ENCODE results near the gene ATP8A2. TPM values are rescaled to one million over a fixed set of nuclear protein-coding genes. Genes with fewer than 3 reads are reported as not detected.

Gene ATP8A2
- total and polyA plus RNA-seq, 3 donors from 2014 or later: 14.2 to 38.3 (median 16.5) TPM

DNA sequence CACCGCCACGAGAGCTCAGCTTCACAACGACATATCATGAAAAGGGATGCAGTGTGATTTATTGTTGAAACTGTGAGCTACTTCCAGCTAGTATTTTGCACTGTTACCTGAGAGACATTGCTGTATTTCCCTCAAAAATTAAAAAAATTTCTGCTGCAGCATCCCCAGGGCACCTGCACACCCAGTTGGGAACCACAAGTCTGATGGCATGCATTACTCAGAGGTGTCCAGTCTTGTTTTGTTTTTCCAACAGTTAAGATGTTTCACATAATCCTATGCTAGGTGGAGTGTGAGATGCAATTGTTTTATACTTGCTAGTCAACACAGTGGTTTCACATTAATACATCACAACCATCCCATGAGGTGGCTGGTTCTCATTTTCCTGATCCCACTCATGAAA is 394.8 kb downstream of the ATP8A2 start:
- no peaks in the 10 kb centered on the region for H3K4me1 ChIP-seq
- H3K27me3 ChIP-seq: no peaks in the 10 kb centered on the region
- H3K36me3 ChIP-seq (ENCODE audit: low read depth, missing control alignments): no peaks in the 10 kb centered on the region
- no peaks in the 10 kb centered on the region for H3K9me3 ChIP-seq
- intact Hi-C loops (cut with DNase I; ENCODE audit: low total_unique reads): no loop called here
- no peak overlapping the region for H3K4me3 ChIP-seq
- no peak for TF ChIP-seq POLR2A (IDR thresholded peaks at IDR 0.05)
- TF ChIP-seq, protein P1, sequence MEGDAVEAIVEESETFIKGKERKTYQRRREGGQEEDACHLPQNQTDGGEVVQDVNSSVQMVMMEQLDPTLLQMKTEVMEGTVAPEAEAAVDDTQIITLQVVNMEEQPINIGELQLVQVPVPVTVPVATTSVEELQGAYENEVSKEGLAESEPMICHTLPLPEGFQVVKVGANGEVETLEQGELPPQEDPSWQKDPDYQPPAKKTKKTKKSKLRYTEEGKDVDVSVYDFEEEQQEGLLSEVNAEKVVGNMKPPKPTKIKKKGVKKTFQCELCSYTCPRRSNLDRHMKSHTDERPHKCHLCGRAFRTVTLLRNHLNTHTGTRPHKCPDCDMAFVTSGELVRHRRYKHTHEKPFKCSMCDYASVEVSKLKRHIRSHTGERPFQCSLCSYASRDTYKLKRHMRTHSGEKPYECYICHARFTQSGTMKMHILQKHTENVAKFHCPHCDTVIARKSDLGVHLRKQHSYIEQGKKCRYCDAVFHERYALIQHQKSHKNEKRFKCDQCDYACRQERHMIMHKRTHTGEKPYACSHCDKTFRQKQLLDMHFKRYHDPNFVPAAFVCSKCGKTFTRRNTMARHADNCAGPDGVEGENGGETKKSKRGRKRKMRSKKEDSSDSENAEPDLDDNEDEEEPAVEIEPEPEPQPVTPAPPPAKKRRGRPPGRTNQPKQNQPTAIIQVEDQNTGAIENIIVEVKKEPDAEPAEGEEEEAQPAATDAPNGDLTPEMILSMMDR (IDR thresholded peaks at IDR 0.05): no peak
- H3K27ac ChIP-seq: no peak overlapping the region
- WGBS, 2 donors: 89 to 93% methylated on average over 3 of the region's 3 CpGs
- DNase-seq: no peak

DNA sequence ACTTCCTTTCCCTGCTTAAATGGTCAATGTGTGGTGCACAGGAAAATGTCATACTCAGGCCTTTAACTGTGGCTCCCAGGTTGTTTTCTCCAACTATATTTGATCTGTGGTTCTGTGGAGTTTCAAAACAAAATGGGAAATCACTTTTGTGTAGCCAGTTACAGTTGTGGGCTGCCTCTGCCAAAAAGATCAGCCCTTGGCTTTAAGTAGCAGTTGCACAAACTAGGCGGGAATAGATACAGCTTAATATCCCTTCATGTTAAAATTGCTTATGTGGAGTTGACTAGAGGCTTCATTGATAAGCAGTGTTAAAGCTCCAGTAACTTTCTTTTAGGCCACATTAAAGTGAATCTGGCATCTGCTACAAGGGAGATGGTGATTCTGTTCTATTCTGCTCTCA is 395.2 kb downstream of the ATP8A2 start:
- DNase-seq: no peak
- intact Hi-C loops (cut with DNase I; ENCODE audit: low total_unique reads): no loop called here
- H3K4me1 ChIP-seq: no peaks in the 10 kb centered on the region
- no peaks in the 10 kb centered on the region for H3K27me3 ChIP-seq
- no peaks in the 10 kb centered on the region for H3K9me3 ChIP-seq
- H3K36me3 ChIP-seq (ENCODE audit: low read depth, missing control alignments): no peaks in the 10 kb centered on the region
- TF ChIP-seq POLR2A (IDR thresholded peaks at IDR 0.05): no peak
- TF ChIP-seq, protein P1 (IDR thresholded peaks at IDR 0.05): no peak
- H3K27ac ChIP-seq: no peak overlapping the region
- 80 to 91% methylated on average over 1 of the region's 1 CpG for whole genome bisulfite sequencing, 2 donors
- no peak overlapping the region for H3K4me3 ChIP-seq

DNA sequence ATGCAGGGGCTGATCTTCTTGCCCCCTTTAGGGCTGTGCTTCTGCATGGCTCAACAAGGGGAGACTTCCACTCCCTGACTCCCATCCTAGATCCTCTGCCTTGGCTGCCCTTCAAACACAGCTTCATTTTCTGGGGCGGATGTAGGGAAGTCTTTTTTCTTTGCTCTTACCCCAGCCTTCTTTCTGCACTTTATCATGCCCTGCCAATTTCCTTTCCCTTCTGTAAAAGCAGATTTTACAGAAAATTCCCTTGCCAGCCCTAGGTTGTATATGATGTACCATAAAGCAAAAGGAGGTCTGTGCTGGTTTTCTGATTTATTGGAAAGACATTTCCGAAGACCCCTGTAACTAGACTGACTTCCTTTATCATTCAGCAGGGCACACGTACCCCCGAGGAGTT is 396.6 kb downstream of the ATP8A2 start:
- Histone ChIP-seq H3K27ac (no peak overlapping the region), H3K4me3 (no peak overlapping the region), H3K36me3 (ENCODE audit: low read depth, missing control alignments) (no peaks in the 10 kb centered on the region), H3K27me3 (no peaks in the 10 kb centered on the region), H3K4me1 (no peaks in the 10 kb centered on the region), H3K9me3 (no peaks in the 10 kb centered on the region)
- WGBS, 2 donors: 44 to 64% methylated on average over 4 of the region's 4 CpGs
- no peak for TF ChIP-seq POLR2A (IDR thresholded peaks at IDR 0.05)
- TF ChIP-seq, protein P1 (IDR thresholded peaks at IDR 0.05): no peak
- no peak for DNase-seq
- intact Hi-C loops (cut with DNase I; ENCODE audit: low total_unique reads): no loop called here

DNA sequence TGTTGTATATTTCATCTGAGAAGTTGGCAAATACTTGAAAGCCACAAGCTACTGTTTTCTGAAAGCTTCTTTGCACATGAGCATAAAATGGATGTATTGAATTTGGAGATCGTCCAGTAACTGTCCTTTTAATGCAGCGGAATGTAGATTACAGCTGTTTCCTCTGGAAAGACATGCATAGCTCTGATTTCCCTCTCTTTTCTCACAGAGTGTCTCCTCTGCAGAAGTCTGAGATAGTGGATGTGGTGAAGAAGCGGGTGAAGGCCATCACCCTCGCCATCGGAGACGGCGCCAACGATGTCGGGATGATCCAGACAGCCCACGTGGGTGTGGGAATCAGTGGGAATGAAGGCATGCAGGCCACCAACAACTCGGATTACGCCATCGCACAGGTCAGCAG is 397.1 kb downstream of the ATP8A2 start:
- no peak overlapping the region for H3K27ac ChIP-seq
- H3K4me3 ChIP-seq: no peak overlapping the region
- H3K27me3 ChIP-seq: no peaks in the 10 kb centered on the region
- no peaks in the 10 kb centered on the region for H3K9me3 ChIP-seq
- no peaks in the 10 kb centered on the region for H3K36me3 ChIP-seq (ENCODE audit: low read depth, missing control alignments)
- WGBS, 2 donors: 25 to 28% methylated on average over 11 to 13 of the region's 13 CpGs
- H3K4me1 ChIP-seq: no peaks in the 10 kb centered on the region
- intact Hi-C loops (cut with DNase I; ENCODE audit: low total_unique reads): no loop called here
- TF ChIP-seq POLR2A (IDR thresholded peaks at IDR 0.05): no peak
- TF ChIP-seq, protein P1 (IDR thresholded peaks at IDR 0.05): no peak
- DNase-seq: no peak

DNA sequence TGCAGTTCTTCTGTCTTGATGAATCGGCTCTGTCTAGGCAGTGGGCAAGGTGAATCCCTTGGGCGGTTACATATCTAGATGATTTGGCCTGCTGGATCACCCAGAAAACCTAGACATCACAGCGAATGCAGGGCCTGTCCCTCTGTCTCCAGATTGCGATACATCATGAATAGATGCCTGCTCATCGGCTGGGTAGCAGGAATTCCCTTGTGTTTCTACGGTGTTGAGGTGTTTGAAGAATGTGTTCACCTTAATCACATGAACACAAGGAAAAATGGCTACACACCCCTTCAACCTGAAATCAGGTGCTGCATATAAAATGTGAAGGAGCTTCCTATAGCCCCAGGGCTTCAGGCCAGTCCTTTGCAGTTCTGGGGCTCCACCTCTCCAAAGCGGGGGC is 398.8 kb downstream of the ATP8A2 start:
- TF ChIP-seq, protein P1 (IDR thresholded peaks at IDR 0.05): no peak
- no peak for TF ChIP-seq POLR2A (IDR thresholded peaks at IDR 0.05)
- no peaks in the 10 kb centered on the region for H3K36me3 ChIP-seq (ENCODE audit: low read depth, missing control alignments)
- no peak overlapping the region for H3K4me3 ChIP-seq
- no peak for DNase-seq
- intact Hi-C loops (cut with DNase I; ENCODE audit: low total_unique reads): no loop called here
- H3K27me3 ChIP-seq: no peaks in the 10 kb centered on the region
- WGBS, 2 donors: 97 to 99% methylated on average over 7 of the region's 7 CpGs
- H3K9me3 ChIP-seq: no peaks in the 10 kb centered on the region
- H3K27ac ChIP-seq: no peak overlapping the region
- no peaks in the 10 kb centered on the region for H3K4me1 ChIP-seq

All from testis (tissue), 3 donors.